HL-60 (cell line): ENCODE data around the gene MBD4.

Source experiments
- CTCF ChIP-seq: IDR thresholded peaks from one replicate; pipeline ENCODE4 v1.5.1; 2011; ENCODE audit warnings: low read length, control low read depth, inconsistent platforms; ENCODE audit not compliant: insufficient read depth
- REST ChIP-seq: IDR thresholded peaks from 2 replicates; pipeline ENCODE4 v1.6.1; 2012; ENCODE audit warnings: low read depth; ENCODE audit not compliant: insufficient replicate concordance

- TF ChIP-seq CTCF (no peak), REST (no peak)
These were observed 30.2 kb downstream of the MBD4 start for GRCh38 chr3:129409541-129409940.
